Measurements from ENCODE around the gene EVA1B.

Gene EVA1B

GRCh38 chr1:36279110-36279788, 44.2 kb downstream of the EVA1B start:
- H3K27me3 ChIP-seq (ENCODE audit: insufficient read depth, insufficient read length), result no peaks in the 10 kb centered on the region
- H3K4me3 ChIP-seq (ENCODE audit: insufficient read length, low read depth), result no peak overlapping the region
- no peak for DNase-seq (ENCODE audit: low read depth, low spot score)
- TF ChIP-seq YY1 (IDR thresholded peaks at IDR 0.05; ENCODE audit: insufficient read depth, insufficient read length) (no peak), SUZ12 (IDR thresholded peaks at IDR 0.05; ENCODE audit: extremely low read depth, insufficient read depth, insufficient read length) (no peak), ZNF274 (IDR thresholded peaks at IDR 0.05; ENCODE audit: low read depth, low read length) (no peak)
- H3K36me3 ChIP-seq (ENCODE audit: insufficient read depth, insufficient read length, low read length), result peaks cover 54% of the 10 kb centered on the region
- H3K9ac ChIP-seq (ENCODE audit: insufficient read length, low read depth), result no peak overlapping the region
- H3K4me1 ChIP-seq (ENCODE audit: insufficient read depth, insufficient read length), result no peaks in the 10 kb centered on the region
- H3K9me3 ChIP-seq (ENCODE audit: insufficient read depth, low read length), result no peaks in the 10 kb centered on the region

DNA sequence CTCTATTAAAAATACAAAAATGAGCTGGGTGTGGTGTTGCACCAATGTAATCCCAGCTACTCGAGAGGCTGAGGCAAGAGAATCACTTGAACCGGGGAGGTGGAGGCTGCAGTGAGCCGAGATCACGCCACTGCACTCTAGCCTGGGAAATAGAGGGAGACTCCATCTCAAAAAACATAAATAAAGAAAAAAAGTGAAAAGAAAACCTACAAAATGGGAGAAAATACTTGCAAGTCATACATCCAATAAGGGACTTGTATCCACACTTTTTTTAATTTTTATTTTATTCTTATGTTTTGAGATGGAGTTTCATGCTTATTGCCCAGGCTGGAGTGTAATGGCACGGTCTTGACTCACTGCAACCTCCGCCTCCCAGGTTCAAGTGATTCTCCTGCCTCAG, 46.8 kb downstream of the EVA1B start:
- Histone ChIP-seq H3K36me3 (ENCODE audit: insufficient read depth, insufficient read length, low read length) (peaks cover 56% of the 10 kb centered on the region), H3K9me3 (ENCODE audit: insufficient read depth, low read length) (no peaks in the 10 kb centered on the region), H3K9ac (ENCODE audit: insufficient read length, low read depth) (no peak overlapping the region), H3K4me3 (ENCODE audit: insufficient read length, low read depth) (no peak overlapping the region), H3K27me3 (ENCODE audit: insufficient read depth, insufficient read length) (no peaks in the 10 kb centered on the region), H3K4me1 (ENCODE audit: insufficient read depth, insufficient read length) (no peaks in the 10 kb centered on the region)
- TF ChIP-seq YY1 (IDR thresholded peaks at IDR 0.05; ENCODE audit: insufficient read depth, insufficient read length) (no peak), SUZ12 (IDR thresholded peaks at IDR 0.05; ENCODE audit: extremely low read depth, insufficient read depth, insufficient read length) (no peak), ZNF274 (IDR thresholded peaks at IDR 0.05; ENCODE audit: low read depth, low read length) (no peak)
- no peak for DNase-seq (ENCODE audit: low read depth, low spot score)

DNA sequence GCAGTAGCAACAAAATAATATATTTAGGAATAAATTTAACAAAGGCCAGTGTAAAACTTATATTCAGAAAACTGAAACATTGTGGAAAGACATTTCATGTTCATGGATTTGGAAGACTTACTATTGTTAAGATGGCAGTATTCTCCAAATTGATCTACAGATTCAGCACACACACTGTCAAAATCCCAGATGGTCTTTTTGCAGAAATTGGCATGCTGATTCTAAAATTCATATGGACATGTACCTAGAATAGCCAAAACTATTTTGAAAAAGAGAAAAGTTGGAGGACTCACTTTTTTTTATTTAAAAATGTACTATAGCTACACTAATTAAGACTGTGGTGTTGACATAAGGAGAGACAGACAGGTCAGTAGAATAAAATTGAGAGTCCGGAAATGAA, 49.2 kb downstream of the EVA1B start:
- H3K9me3 ChIP-seq (ENCODE audit: insufficient read depth, low read length), result no peaks in the 10 kb centered on the region
- no peak for TF ChIP-seq ZNF274 (IDR thresholded peaks at IDR 0.05; ENCODE audit: low read depth, low read length)
- TF ChIP-seq YY1 (IDR thresholded peaks at IDR 0.05; ENCODE audit: insufficient read depth, insufficient read length), result no peak
- no peak for TF ChIP-seq SUZ12 (IDR thresholded peaks at IDR 0.05; ENCODE audit: extremely low read depth, insufficient read depth, insufficient read length)
- no peak for DNase-seq (ENCODE audit: low read depth, low spot score)
- H3K27me3 ChIP-seq (ENCODE audit: insufficient read depth, insufficient read length), result no peaks in the 10 kb centered on the region
- no peak overlapping the region for H3K4me3 ChIP-seq (ENCODE audit: insufficient read length, low read depth)
- no peak overlapping the region for H3K9ac ChIP-seq (ENCODE audit: insufficient read length, low read depth)
- peaks cover 59% of the 10 kb centered on the region for H3K36me3 ChIP-seq (ENCODE audit: insufficient read depth, insufficient read length, low read length)
- no peaks in the 10 kb centered on the region for H3K4me1 ChIP-seq (ENCODE audit: insufficient read depth, insufficient read length)

DNA sequence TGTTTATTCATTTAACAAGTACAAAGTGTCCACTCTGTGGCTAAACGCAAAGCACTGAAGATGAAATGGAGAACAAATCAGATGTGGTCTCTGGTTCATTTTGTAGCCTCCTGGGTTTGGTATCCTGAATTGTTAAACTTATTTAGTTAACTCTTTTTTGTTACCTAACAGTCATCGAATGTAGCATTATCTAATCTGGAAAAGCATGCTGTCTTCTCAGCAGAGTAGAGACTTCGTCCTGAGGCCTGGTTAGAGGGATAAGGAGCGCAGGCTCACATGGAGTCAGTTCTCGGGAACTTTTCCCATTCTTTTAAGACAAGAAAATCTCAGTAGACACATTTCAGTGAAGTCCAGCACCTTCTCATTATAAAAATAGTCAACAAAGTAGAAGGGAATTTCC, 50.4 kb downstream of the EVA1B start:
- Histone ChIP-seq H3K36me3 (ENCODE audit: insufficient read depth, insufficient read length, low read length) (peaks cover 68% of the 10 kb centered on the region), H3K4me3 (ENCODE audit: insufficient read length, low read depth) (no peak overlapping the region), H3K9ac (ENCODE audit: insufficient read length, low read depth) (no peak overlapping the region), H3K4me1 (ENCODE audit: insufficient read depth, insufficient read length) (no peaks in the 10 kb centered on the region), H3K27me3 (ENCODE audit: insufficient read depth, insufficient read length) (no peaks in the 10 kb centered on the region), H3K9me3 (ENCODE audit: insufficient read depth, low read length) (no peaks in the 10 kb centered on the region)
- no peak for TF ChIP-seq SUZ12 (IDR thresholded peaks at IDR 0.05; ENCODE audit: extremely low read depth, insufficient read depth, insufficient read length)
- no peak for TF ChIP-seq ZNF274 (IDR thresholded peaks at IDR 0.05; ENCODE audit: low read depth, low read length)
- TF ChIP-seq YY1 (IDR thresholded peaks at IDR 0.05; ENCODE audit: insufficient read depth, insufficient read length), result no peak
- DNase-seq (ENCODE audit: low read depth, low spot score), result no peak

All from NT2/D1 (cell line).